Stimulated activated CD4-positive, alpha-beta T cell treated with anti-CD3 and anti-CD28 coated beads, Interleukin-2, amount 100 ng/mL, for 24 hours (primary cell): Measurements from ENCODE around the gene PTGFRN.
A peak's percentile ranks its signal among the peaks of the same experiment; 100 is the strongest.
"Not testable (repeated sequence)": the region's sequence is repeated elsewhere in the genome, so short reads cannot be mapped to it uniquely, and the experiment has no call there.

Experiments used
- DNase-seq, 2 donors: peaks; one replicate each; pipeline ENCODE4 v3.0.0-alpha.2; 2020

The PTGFRN gene

GRCh38 chr1:116909512-116910378, at the start of gene PTGFRN:
Gene PTGFRN, plus strand, starts transcription at chr1:116909916. Its CDS starts 288 bp downstream, at chr1:116910204.
- peak; percentile 37 to 48 for DNase-seq

- not testable (repeated sequence) for DNase-seq
Measured at GRCh38 chr1:116860167-116860566, 49.5 kb upstream of the PTGFRN start.

- DNase-seq = no peak
Measured at GRCh38 chr1:116861137-116861536, 48.6 kb upstream of the PTGFRN start.

DNA sequence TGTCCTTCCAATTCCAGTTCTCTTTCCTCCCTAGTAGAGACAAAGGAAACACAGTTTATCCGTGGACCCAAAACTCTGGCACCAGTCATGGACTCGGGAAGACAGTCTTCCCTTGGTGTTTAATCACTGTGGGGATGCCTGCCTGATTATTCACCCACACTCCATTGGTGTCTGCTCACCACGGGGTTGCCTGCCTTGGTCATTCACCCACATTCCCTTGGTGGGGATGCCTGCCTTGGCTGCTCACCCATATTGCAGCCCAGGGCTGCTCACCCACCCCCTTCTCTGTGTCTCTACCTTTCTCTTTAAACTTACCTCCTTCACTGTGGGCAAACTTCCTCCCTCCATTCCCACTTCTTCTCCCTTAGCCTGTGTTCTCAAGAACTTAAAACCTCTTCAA, 46.7 kb upstream of the PTGFRN start:
- not testable (repeated sequence) for DNase-seq

DNA sequence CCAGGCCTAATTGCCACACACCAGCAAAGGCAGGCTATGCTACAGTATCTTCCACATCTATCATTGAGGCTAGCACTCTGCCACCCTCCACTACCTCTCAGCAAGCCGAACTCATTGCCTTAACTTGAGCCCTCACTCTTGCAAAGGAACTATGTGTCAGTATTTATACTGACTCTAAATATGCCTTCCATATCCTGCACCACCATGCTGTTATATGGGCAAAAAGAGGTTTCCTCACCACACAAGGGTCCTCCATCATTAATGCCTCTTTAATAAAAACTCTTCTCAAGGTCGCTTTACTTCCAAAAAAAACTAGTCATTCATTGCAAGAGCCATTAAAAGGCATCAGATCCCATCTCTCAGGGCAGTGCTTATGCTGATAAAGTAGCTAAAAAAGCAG, 43.2 kb upstream of the PTGFRN start:
- DNase-seq = not testable (repeated sequence)

- no peak for DNase-seq
Measured at GRCh38 chr1:116868385-116868784, 41.3 kb upstream of the PTGFRN start.

- DNase-seq = no peak
Measured at GRCh38 chr1:116869611-116870010, 40.1 kb upstream of the PTGFRN start.

GRCh38 chr1:116870300-116870699, 39.4 kb upstream of the PTGFRN start:
- DNase-seq = no peak

DNA sequence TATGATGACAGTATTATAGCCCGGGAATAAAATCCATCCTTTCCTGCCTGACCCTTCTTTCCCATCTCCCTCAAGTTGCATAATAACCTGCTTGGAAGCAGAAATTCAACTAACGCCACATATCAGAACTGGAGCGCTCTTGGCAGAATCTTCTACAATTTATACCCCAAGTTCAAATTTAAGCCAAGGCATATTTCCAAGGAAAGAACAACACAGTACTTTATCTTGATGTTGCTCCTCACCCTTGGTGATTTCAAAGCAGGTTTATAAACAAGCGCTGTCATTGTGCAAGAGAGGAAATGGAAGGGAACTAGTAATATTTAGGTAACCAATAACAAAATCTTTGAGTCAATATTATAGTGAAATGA, 38.0 kb upstream of the PTGFRN start:
- DNase-seq = no peak

- DNase-seq = peak in 1 of 2 donors; percentile 25
Measured at GRCh38 chr1:116873680-116874271, 35.9 kb upstream of the PTGFRN start.

GRCh38 chr1:116874733-116875249, 34.9 kb upstream of the PTGFRN start:
- no peak for DNase-seq

GRCh38 chr1:116875391-116875790, 34.3 kb upstream of the PTGFRN start:
- no peak for DNase-seq

- DNase-seq = not testable (repeated sequence)
Measured at GRCh38 chr1:116875946-116876345, 33.8 kb upstream of the PTGFRN start.

DNA sequence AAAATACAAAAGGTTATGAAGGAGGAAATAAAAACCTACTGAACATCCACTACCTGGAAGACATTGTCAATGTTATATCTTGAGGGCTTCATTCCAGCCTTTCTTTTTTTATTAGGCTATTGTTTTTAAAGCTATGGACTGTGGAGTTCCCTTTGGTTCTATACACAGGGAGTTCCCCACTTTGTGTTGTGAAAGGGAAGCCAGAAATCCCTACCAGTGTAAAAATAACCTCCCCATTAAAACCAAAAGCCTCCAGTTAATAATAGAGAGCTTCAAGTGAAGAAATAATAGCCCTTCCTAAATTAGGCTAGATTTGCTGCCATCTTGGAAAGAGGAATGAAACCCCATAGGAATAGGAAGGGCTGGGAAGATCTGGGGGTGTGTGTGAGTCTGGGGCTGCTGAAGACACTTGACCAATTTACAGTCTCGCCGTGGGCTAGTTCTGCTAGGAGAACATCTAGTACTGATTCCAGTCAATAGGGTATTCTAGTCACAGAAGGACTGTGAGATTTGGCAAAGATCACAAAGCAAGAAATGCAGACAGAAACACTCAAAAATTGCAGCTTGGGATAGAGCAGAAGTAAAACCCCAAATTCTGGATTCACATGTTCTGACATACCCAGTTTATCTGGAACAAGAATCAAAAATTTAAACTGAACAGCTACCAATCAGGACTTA, 32.4 kb upstream of the PTGFRN start:
- DNase-seq = no peak

DNA sequence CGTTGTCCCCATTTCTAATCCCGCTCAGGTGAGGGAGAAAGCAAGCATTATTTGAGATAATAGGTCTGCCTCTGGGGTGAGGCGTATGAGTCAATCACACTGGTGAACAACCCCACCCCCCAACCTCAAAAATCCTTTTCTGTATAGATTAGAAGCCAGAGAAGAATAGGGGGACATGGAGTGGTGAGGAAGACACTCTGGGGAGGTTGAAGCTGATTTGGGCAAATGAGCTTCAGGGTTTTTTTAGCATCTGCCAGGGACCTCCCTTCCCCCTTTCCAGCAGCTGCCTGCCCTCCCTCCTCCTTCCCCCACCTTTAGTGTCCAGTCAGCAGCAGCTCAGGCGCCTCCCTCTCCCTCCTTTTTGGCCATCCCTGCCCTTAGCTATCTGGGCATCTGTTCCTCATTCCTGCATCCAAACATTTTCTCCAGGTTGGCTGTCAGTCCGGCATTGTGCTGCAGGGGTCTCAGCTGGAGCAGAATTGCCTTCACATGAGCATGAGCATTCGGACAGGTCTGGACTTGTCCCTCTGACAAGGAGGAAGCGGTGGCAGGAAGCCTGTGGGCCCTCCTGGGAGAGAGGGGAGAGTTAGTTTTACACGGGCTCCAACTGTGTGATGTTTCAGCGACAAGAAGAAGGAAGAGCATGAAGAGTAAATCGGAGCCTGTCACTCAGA, 30.8 kb upstream of the PTGFRN start:
- DNase-seq = peak in 1 of 2 donors; percentile 7

DNA sequence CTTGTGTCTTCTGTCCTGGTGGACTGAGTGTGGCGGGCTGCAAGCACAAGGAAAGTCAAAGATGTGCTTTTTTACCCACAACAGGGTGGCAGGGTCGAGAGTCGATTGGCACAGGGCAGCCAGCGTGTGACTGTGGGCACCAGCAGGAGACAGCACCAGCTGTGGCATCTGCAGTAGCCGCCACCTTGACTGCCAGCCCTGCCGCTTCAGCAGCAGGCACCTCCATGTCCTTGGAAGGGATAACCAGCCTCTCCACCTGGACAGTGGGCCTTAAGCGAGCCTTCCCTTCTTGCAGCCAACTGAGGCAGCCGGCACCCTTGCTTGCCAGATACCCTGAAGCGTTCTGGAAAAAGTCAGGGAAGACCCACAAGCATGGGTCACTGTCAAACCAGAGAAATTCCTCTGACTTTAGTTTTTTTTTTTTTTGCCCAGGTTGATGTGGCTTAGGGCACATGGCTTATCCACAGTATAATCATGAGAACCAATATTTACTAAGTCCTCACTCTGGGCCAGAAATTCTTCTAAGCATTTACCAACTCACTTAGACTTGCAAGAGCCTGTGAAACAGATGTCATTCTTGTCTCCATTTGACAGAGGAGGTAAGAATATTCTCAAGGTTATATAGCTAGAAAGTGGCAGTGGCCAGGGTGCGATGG, 30.1 kb upstream of the PTGFRN start:
- DNase-seq = no peak

DNA sequence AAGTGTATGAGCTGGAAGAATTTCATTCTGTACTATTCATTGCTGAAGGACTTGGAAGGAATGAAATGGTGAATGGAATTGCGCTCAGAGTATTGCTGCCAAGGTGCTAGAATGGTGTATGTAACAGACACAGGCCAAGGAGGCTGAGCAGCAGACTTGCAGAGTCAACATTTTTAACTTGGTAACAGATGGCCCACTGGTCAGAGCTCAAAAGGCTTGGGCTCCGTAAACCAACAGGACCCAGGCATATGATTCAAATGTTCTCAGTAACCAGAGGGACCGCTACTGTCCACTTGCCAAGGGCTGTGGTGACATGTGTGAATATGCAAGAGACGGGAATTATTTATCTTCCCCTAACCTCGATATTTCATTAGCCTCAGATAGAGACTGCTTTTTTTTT, 28.8 kb upstream of the PTGFRN start:
- DNase-seq = no peak

- peak; percentile 31 to 40 for DNase-seq
Measured at GRCh38 chr1:116881879-116882520, 27.7 kb upstream of the PTGFRN start.

GRCh38 chr1:116882866-116883265, 26.9 kb upstream of the PTGFRN start:
- no peak for DNase-seq

DNA sequence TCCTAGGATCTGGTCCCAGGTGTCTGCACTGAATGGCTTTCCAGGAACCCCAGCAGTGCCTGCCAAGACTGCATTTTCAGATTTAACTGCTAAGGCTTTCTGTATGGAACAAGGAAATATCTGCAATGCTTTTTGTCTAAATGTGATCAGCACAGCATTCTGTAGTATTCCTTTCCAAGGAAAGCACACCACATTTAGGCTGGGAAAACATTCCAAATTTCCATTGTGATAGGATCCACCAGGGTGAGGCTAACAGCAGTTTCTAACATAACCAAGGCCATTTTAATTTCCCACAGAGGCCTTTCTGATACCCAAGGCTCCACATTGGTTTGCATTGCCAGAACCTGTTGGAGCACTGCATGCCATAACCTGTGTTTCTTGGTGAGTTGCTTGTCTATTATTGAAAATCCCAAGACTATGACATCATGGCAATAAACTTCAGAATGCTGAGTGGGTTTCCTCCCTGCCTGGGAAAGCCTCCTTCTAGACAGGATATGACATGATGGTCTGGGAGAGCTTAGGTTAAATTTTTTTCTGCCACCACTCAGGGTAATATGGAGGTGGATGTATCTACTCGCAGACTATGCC, 23.3 kb upstream of the PTGFRN start:
- DNase-seq = no peak

- DNase-seq = no peak
Measured at GRCh38 chr1:116887212-116887611, 22.5 kb upstream of the PTGFRN start.

DNA sequence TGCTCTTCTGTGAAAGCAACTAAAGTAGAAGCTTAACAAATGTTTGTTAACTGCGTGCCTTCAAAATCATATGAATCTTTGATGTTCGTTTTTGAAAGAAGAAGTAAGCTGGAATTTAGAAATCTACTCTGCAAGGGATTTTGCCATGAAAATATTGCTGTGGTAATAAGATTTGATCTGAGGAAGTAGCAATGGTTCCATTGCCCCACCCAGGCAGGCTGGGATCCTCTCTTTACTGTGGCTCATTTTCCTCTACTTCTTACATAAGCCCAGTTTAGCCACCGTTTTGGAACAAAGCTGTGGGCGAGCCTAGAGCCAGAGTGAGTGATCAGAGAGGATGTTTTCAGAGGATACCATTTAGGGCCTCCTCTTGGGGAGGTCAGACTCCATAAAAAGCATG, 20.3 kb upstream of the PTGFRN start:
- DNase-seq = no peak
